ENCODE data around the gene TMEFF1. TPM values are rescaled to one million over a fixed set of nuclear protein-coding genes. Genes with fewer than 3 reads are reported as not detected.

TMEFF1 gene
- total and polyA plus RNA-seq, 2 of the 8 experiments (the other 6 are each of a cell fraction or from before 2014, with no cell fraction given), result 13.5 to 68.2 TPM

GRCh38 chr9:100583014-100583802 is 110.3 kb downstream of the TMEFF1 start (continued):
- TF ChIP-seq RAD21 (IDR thresholded peaks at IDR 0.05 in 1 of 2, conservative IDR thresholded peaks at IDR 0.05 in 1 of 2; ENCODE audit: low read depth in 2 of 2, low read length in 2 of 2) (no peak), TCF12 (IDR thresholded peaks at IDR 0.05; ENCODE audit: low read depth, low read length) (no peak)
- TF ChIP-seq, protein P1, sequence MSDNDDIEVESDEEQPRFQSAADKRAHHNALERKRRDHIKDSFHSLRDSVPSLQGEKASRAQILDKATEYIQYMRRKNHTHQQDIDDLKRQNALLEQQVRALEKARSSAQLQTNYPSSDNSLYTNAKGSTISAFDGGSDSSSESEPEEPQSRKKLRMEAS (IDR thresholded peaks at IDR 0.05), result no peak
